Activated T-cell treated with anti-CD3 and anti-CD28 coated beads, Interleukin-2, amount 50 U/mL, for 1 hour (primary cell): ENCODE data around the gene ITGA1.

ENCODE experiments used
- DNase-seq: peaks from one replicate; pipeline ENCODE4 v3.0.0-alpha.2; 2020

ITGA1 gene

GRCh38 chr5:52875827-52876226 lies 88.1 kb downstream of the ITGA1 start:
- no peak for DNase-seq

GRCh38 chr5:52876456-52876855 lies 88.7 kb downstream of the ITGA1 start:
- no peak for DNase-seq

GRCh38 chr5:52878656-52879055 lies 90.9 kb downstream of the ITGA1 start:
- DNase-seq = no peak

GRCh38 chr5:52880541-52880940 lies 92.8 kb downstream of the ITGA1 start:
- no peak for DNase-seq

- DNase-seq = no peak
These were observed 93.8 kb downstream of the ITGA1 start for GRCh38 chr5:52881468-52881867.

GRCh38 chr5:52883110-52883509 lies 95.4 kb downstream of the ITGA1 start:
- no peak for DNase-seq

- DNase-seq = no peak
These were observed 96.7 kb downstream of the ITGA1 start for GRCh38 chr5:52884453-52884852.

- DNase-seq = no peak
These were observed 97.9 kb downstream of the ITGA1 start for GRCh38 chr5:52885614-52886013.

- no peak for DNase-seq
These were observed 98.5 kb downstream of the ITGA1 start for GRCh38 chr5:52886206-52886605.

- no peak for DNase-seq
These were observed 99.3 kb downstream of the ITGA1 start for GRCh38 chr5:52887066-52887465.

GRCh38 chr5:52888363-52888762 lies 100.6 kb downstream of the ITGA1 start:
- DNase-seq = no peak

GRCh38 chr5:52892242-52892878 lies 104.6 kb downstream of the ITGA1 start:
- no peak for DNase-seq

- no peak for DNase-seq
These were observed 105.4 kb downstream of the ITGA1 start for GRCh38 chr5:52893105-52893504.

- no peak for DNase-seq
These were observed 106.1 kb downstream of the ITGA1 start for GRCh38 chr5:52893863-52894262.

- no peak for DNase-seq
These were observed 106.7 kb downstream of the ITGA1 start for GRCh38 chr5:52894451-52894850.

- no peak for DNase-seq
These were observed 107.4 kb downstream of the ITGA1 start for GRCh38 chr5:52895075-52895474.

GRCh38 chr5:52895572-52896413 lies 108.1 kb downstream of the ITGA1 start:
- DNase-seq = no peak

- DNase-seq = no peak
These were observed 109.0 kb downstream of the ITGA1 start for GRCh38 chr5:52896534-52897237.

GRCh38 chr5:52897238-52897614 lies 109.5 kb downstream of the ITGA1 start:
- DNase-seq = no peak

GRCh38 chr5:52898961-52899680 lies 111.4 kb downstream of the ITGA1 start:
- DNase-seq = no peak

- no peak for DNase-seq
These were observed 115.4 kb downstream of the ITGA1 start for GRCh38 chr5:52903142-52903541.

GRCh38 chr5:52906343-52906742 lies 118.6 kb downstream of the ITGA1 start:
- DNase-seq = no peak

GRCh38 chr5:52906845-52907244 lies 119.1 kb downstream of the ITGA1 start:
- DNase-seq = no peak
